Ascending aorta (tissue), 2 donors: ENCODE data around the gene ATP6V1G2. TPM values are rescaled to one million over a fixed set of nuclear protein-coding genes. Genes with fewer than 3 reads are reported as not detected.
"Not testable (repeated sequence)": the region's sequence is repeated elsewhere in the genome, so short reads cannot be mapped to it uniquely, and the experiment has no call there.

Source experiments
- DNase-seq, 2 donors: peaks; one replicate each; pipeline ENCODE4 v3.0.0-alpha.2; 2019; ENCODE audit warnings: low spot score in 2 of 2
- H3K27ac ChIP-seq, 2 donors: fragments of 200-600 bp; sonication (generic); one replicate each; pipeline ENCODE4 v1.5.1; 2016 to 2017; ENCODE audit warnings: mild to moderate bottlenecking in 1 of 2
- H3K27me3 ChIP-seq: fragments of 200-600 bp; sonication (generic); one replicate; pipeline ENCODE4 v1.5.1; 2017
- H3K36me3 ChIP-seq, 2 donors: fragments of 200-600 bp; sonication (generic); one replicate each; pipeline ENCODE4 v1.5.1; 2016
- H3K4me1 ChIP-seq, 2 donors: fragments of 200-600 bp; sonication (generic); one replicate each; pipeline ENCODE4 v1.5.1; 2016 to 2017; ENCODE audit warnings: mild to moderate bottlenecking in 1 of 2
- H3K4me3 ChIP-seq, 2 donors: fragments of 200-600 bp; sonication (generic); one replicate each; pipeline ENCODE4 v1.5.1; 2016 to 2017; ENCODE audit warnings: mild to moderate bottlenecking in 1 of 2
- H3K9me3 ChIP-seq, 2 donors: fragments of 200-600 bp; sonication (generic); one replicate each; pipeline ENCODE4 v1.5.1; 2016
- intact Hi-C: fragments of 100-400 bp; cut with DNase I; formaldehyde crosslinking; loops from one replicate; pipeline ENCODE4 v1.15.1; 2023
- total RNA-seq: library from RNA; depleted of rRNA; stranded (reverse); fragments of >200 nt; gene quantifications from one replicate; pipeline ENCODE4 v1.1.0, GENCODE V29; 2016
- TF ChIP-seq, protein P1 (sequence below), 3 experiments: fragments of 200-600 bp in 2 of 3; fragments of 450-650 bp in 1 of 3; sonication (generic) in 2 of 3; IDR thresholded peaks; one replicate each; pipeline ENCODE4 v1.5.1; 2016 to 2019; ENCODE audit warnings: antibody characterized with exemption in 3 of 3, mild to moderate bottlenecking in 1 of 3, moderate library complexity in 1 of 3

The ATP6V1G2 gene
- total RNA-seq, 1 donor from 2014 or later, result not detected

DNA sequence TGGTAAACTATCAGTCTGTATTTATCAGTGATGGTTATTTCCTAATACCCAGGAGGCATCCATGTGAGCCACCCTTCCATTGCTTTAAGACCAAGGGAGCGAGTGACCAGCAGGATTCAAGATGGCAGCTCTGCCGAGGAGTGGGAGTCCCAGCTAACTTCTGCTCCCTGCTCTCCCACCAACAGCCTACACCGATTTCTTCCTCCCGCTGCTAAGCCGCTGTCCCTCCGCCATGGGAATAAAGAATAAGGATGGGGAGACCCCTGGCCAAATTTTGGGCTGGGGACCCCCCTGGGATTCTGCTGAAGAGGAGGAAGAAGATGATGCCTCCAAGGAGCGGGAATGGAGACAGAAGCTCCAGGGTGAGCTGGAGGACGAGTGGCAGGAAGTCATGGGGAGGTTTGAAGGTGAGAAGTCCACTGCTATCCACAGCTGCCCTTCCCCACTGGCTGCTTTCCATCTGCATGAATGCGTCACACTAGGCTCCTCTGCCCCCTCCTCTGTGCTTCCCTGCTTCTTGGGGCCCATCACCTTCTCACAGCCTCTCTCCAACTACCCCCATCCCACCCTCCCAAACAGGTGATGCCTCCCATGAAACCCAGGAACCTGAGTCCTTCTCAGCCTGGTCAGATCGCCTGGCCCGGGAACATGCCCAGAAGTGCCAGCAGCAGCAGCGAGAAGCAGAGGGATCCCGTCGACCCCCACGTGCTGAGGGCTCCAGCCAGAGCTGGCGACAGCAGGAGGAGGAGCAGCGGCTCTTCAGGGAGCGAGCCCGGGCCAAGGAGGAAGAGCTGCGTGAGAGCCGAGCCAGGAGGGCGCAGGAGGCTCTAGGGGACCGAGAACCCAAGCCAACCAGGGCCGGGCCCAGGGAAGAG, 11.3 kb upstream of the ATP6V1G2 start:
- intact Hi-C loops, result no loop called here
- H3K9me3 ChIP-seq, result no peaks in the 10 kb centered on the region
- DNase-seq, result no peak
- H3K27me3 ChIP-seq, result no peaks in the 10 kb centered on the region
- TF ChIP-seq, protein P1, sequence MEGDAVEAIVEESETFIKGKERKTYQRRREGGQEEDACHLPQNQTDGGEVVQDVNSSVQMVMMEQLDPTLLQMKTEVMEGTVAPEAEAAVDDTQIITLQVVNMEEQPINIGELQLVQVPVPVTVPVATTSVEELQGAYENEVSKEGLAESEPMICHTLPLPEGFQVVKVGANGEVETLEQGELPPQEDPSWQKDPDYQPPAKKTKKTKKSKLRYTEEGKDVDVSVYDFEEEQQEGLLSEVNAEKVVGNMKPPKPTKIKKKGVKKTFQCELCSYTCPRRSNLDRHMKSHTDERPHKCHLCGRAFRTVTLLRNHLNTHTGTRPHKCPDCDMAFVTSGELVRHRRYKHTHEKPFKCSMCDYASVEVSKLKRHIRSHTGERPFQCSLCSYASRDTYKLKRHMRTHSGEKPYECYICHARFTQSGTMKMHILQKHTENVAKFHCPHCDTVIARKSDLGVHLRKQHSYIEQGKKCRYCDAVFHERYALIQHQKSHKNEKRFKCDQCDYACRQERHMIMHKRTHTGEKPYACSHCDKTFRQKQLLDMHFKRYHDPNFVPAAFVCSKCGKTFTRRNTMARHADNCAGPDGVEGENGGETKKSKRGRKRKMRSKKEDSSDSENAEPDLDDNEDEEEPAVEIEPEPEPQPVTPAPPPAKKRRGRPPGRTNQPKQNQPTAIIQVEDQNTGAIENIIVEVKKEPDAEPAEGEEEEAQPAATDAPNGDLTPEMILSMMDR (IDR thresholded peaks at IDR 0.05), result no peak
- peaks cover 17 to 33% of the 10 kb centered on the region in 2 donors for H3K36me3 ChIP-seq
- peaks cover 4 to 6% of the 10 kb centered on the region in 2 donors for H3K4me1 ChIP-seq
- no peak overlapping the region for H3K27ac ChIP-seq
- H3K4me3 ChIP-seq, result no peak overlapping the region

DNA sequence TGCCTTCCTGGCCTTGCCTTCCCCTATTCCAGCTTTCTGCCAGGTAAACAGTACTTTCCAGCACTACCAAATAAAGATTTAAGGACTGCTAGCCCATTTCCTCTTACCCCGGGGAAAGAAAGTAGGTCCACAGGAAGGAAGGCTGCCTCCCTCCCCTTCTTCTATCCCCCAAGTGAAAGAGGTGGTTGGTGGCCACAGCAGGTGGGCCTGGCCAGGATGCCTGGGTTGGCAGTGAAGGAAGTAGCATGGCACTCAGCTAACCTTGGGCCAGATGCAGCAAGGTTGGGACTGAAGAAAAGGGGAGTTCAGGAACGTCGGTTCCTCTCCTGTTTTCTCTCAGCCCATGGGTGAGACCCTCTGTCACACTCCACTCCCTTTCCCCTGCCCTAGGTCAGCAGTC, 9.9 kb upstream of the ATP6V1G2 start:
- H3K27ac ChIP-seq, result no peak overlapping the region
- H3K9me3 ChIP-seq, result no peaks in the 10 kb centered on the region
- no peak for DNase-seq
- H3K27me3 ChIP-seq, result no peaks in the 10 kb centered on the region
- peaks cover 4 to 6% of the 10 kb centered on the region in 2 donors for H3K4me1 ChIP-seq
- H3K4me3 ChIP-seq, result no peak overlapping the region
- H3K36me3 ChIP-seq, result peaks cover 17 to 42% of the 10 kb centered on the region in 2 donors
- intact Hi-C loops, result no loop called here
- TF ChIP-seq, protein P1 (IDR thresholded peaks at IDR 0.05), result no peak

DNA sequence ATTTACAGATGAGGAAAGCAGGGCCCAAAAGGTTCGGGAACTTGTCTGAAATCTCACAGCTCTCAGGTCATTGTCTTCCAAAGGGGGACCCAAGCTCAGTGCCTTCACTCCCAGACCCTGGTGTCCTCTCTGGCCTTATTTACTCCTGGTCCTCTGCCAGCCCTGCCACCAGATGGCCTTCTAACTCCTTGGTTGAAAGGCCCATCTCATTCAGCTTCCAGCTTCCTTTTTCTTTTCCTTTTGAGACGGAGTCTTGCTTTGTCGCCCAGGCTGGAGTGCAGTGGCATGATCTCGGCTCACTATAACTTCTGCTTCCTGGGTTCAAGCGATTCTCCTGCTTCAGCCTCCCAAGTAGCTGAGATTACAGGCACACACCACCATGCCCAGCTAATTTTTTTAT, 5.0 kb upstream of the ATP6V1G2 start:
- H3K27ac ChIP-seq, H3K27me3 ChIP-seq, H3K4me3 ChIP-seq, H3K4me1 ChIP-seq, intact Hi-C loops, DNase-seq, H3K9me3 ChIP-seq: not testable (repeated sequence)
- TF ChIP-seq, protein P1 (IDR thresholded peaks at IDR 0.05), result peak in 2 of 3 experiments; percentile 7 to 43
- H3K36me3 ChIP-seq, result peaks cover 0 to 25% of the 10 kb centered on the region in 2 donors

DNA sequence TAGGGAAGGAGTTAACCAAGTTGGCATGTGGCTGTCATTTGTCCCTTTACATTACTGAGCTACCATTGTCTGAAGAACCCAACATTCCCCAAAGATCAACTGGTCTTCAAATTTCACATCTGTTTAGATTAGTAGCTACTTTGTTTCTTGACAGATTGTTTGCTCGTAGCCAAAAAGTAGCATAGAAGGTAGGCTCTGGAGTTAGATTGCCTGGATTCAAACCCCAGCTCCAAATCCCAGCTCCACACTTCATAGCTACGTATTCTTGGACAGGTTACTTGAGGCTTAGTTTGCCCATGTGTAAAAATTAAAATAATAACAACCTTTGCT, 2.1 kb upstream of the ATP6V1G2 start:
- H3K9me3 ChIP-seq, result no peaks in the 10 kb centered on the region
- peaks cover 0 to 24% of the 10 kb centered on the region in 2 donors for H3K36me3 ChIP-seq
- peak overlapping the region; percentile 72 to 84 for H3K27ac ChIP-seq
- DNase-seq, result no peak
- TF ChIP-seq, protein P1 (IDR thresholded peaks at IDR 0.05), result no peak
- intact Hi-C loops, result loop anchor here (5.0 to 10.0 kb wide), 5 partner anchors 184 to 1866 kb away; partner anchors contain the start of genes AGER, CUTA, MRPS18B and PHF1
- H3K27me3 ChIP-seq, result no peaks in the 10 kb centered on the region
- peak overlapping the region; percentile 58 to 67 for H3K4me3 ChIP-seq
- H3K4me1 ChIP-seq, result peaks cover 6 to 8% of the 10 kb centered on the region in 2 donors

DNA sequence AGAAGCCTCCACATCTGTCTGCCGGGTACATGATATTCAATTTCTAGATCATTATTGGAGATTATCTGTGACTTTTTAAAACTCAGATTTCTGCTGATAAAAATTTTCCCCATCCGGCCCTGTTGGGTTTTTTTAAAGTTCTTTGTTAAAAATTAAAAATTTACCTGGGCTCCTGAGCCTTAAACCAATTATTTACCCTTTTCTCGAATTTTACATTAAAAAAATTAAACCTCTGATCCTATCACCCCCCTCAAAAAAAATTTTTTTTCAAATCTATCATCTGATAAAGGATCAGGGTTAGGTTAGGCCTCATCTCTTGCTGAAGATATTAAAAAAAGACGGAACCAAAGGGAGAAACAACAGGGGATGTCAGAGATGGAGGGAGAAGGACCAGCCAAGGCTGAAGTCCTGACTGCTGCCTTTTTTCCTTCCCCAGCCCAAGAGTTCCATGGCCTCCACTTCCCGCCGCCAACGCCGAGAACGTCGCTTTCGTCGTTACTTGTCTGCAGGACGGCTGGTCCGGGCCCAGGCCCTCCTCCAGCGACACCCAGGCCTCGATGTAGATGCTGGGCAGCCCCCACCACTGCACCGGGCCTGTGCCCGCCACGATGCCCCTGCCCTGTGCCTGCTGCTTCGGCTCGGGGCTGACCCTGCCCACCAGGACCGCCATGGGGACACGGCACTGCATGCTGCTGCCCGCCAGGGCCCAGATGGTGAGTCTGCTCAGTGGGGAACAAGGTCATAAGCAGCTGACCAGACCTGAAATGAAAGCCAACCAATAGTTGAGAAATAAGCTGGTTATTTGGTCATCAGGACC, 1.5 kb upstream of the ATP6V1G2 start:
- peaks cover 6 to 9% of the 10 kb centered on the region in 2 donors for H3K4me1 ChIP-seq
- peak overlapping the region; percentile 72 to 84 for H3K27ac ChIP-seq
- peaks cover 0 to 24% of the 10 kb centered on the region in 2 donors for H3K36me3 ChIP-seq
- H3K4me3 ChIP-seq, result peak overlapping the region; percentile 58 to 67
- no peaks in the 10 kb centered on the region for H3K27me3 ChIP-seq
- no peaks in the 10 kb centered on the region for H3K9me3 ChIP-seq
- DNase-seq, result no peak
- intact Hi-C loops, result loop anchor here (1.0 to 10.0 kb wide), 7 partner anchors 72 to 1867 kb away; partner anchors contain the start of genes AGER, BAG6, CUTA and MRPS18B
- TF ChIP-seq, protein P1 (IDR thresholded peaks at IDR 0.05), result no peak
